Loucy (cell line): ENCODE measurements around the gene CELF4.

Source experiments
- H2AFZ ChIP-seq: fragments of 200-600 bp; sonication (generic); 2 replicates; pipeline ENCODE4 v1.6.0; 2016; ENCODE audit warnings: antibody characterized with exemption, mild to moderate bottlenecking, low read length, moderate library complexity
- H3F3A ChIP-seq: fragments of 200-600 bp; 2 replicates; pipeline ENCODE4 v1.6.0; 2016; ENCODE audit warnings: antibody characterized with exemption, low read depth, mild to moderate bottlenecking
- H3K27me3 ChIP-seq: fragments of 200-600 bp; sonication (generic); 2 replicates; pipeline ENCODE4 v1.6.1; 2014; ENCODE audit warnings: low read length, mild to moderate bottlenecking; ENCODE audit not compliant: insufficient read depth, poor library complexity, severe bottlenecking
- H3K36me3 ChIP-seq: fragments of 200-600 bp; sonication (generic); 2 replicates; pipeline ENCODE4 v1.6.1; 2016; ENCODE audit warnings: low read length; ENCODE audit not compliant: insufficient read depth
- H3K4me1 ChIP-seq: fragments of 200-600 bp; sonication (generic); 2 replicates; pipeline ENCODE4 v1.5.1; 2014; ENCODE audit warnings: low read length, mild to moderate bottlenecking; ENCODE audit not compliant: insufficient read depth, poor library complexity, severe bottlenecking
- H3K4me2 ChIP-seq: fragments of 200-600 bp; sonication (generic); 2 replicates; pipeline ENCODE4 v1.6.0; 2014; ENCODE audit warnings: antibody characterized with exemption, low read length, low read depth, mild to moderate bottlenecking; ENCODE audit not compliant: poor library complexity, severe bottlenecking
- H3K4me3 ChIP-seq: fragments of 200-600 bp; sonication (generic); 2 replicates; pipeline ENCODE4 v1.5.1; 2014; ENCODE audit warnings: low read length, mild to moderate bottlenecking, mixed read lengths; ENCODE audit not compliant: poor library complexity, severe bottlenecking
- H3K79me2 ChIP-seq: fragments of 200-600 bp; sonication (generic); 2 replicates; pipeline ENCODE4 v1.6.1; 2014; ENCODE audit warnings: low read length; ENCODE audit not compliant: insufficient read depth
- H3K9ac ChIP-seq: fragments of 200-600 bp; sonication (generic); 2 replicates; pipeline ENCODE4 v1.6.0; 2014; ENCODE audit warnings: mild to moderate bottlenecking, low read depth, low read length, moderate library complexity; ENCODE audit not compliant: poor library complexity, severe bottlenecking
- H3K9me2 ChIP-seq: fragments of 200-600 bp; sonication (generic); replicated peaks from 2 replicates; pipeline ENCODE4 v1.6.1; 2016; ENCODE audit warnings: low read depth, low read length, mixed read lengths
- H3K9me3 ChIP-seq: fragments of 200-600 bp; sonication (generic); 2 replicates; pipeline ENCODE4 v1.6.1; 2014; ENCODE audit warnings: mild to moderate bottlenecking, antibody characterized with exemption, low read length, low read depth; ENCODE audit not compliant: insufficient read depth
- H4K20me1 ChIP-seq: fragments of 200-600 bp; sonication (generic); 2 replicates; pipeline ENCODE4 v1.6.0; 2014; ENCODE audit warnings: antibody characterized with exemption, low read length, mild to moderate bottlenecking; ENCODE audit not compliant: insufficient read depth, poor library complexity, severe bottlenecking
- CTCF ChIP-seq: fragments of 200-600 bp; sonication (generic); conservative IDR thresholded peaks from 2 replicates; pipeline ENCODE4 v1.5.1; 2014; ENCODE audit warnings: mild to moderate bottlenecking, antibody characterized with exemption, low read length
- EZH2phosphoT487 ChIP-seq: fragments of 200-600 bp; IDR thresholded peaks from 2 replicates; pipeline ENCODE4 v1.6.1; 2018; ENCODE audit warnings: antibody characterized with exemption, mild to moderate bottlenecking, moderate library complexity, borderline replicate concordance

Gene CELF4

GRCh38 chr18:37611614-37612279 is 46.1 kb upstream of the CELF4 start:
- Histone ChIP-seq H3K9me3 (no peaks in the 10 kb centered on the region), H3K79me2 (no peaks in the 10 kb centered on the region)

GRCh38 chr18:37608876-37609275 is 43.3 kb upstream of the CELF4 start:
- Histone ChIP-seq H3K9me3 (no peaks in the 10 kb centered on the region), H4K20me1 (no peaks in the 10 kb centered on the region), H3K4me2 (no peak overlapping the region), H3K36me3 (no peaks in the 10 kb centered on the region), H3K4me1 (no peaks in the 10 kb centered on the region), H3K4me3 (no peak overlapping the region), H3K27me3 (no peaks in the 10 kb centered on the region), H3K9ac (no peak overlapping the region), H2AFZ (no peak overlapping the region), H3K79me2 (no peaks in the 10 kb centered on the region), H3K9me2 (no peaks in the 10 kb centered on the region), H3F3A (no peaks in the 10 kb centered on the region)
- TF ChIP-seq CTCF: no peak
- no peak for TF ChIP-seq EZH2phosphoT487

More at GRCh38 chr18:37611614-37612279, 46.1 kb upstream of the CELF4 start:
- Histone ChIP-seq H3K4me2 (no peak overlapping the region), H3K36me3 (no peaks in the 10 kb centered on the region), H3K27me3 (no peaks in the 10 kb centered on the region), H3K4me1 (no peaks in the 10 kb centered on the region), H3F3A (no peaks in the 10 kb centered on the region), H2AFZ (no peak overlapping the region), H3K4me3 (no peak overlapping the region), H3K9me2 (no peaks in the 10 kb centered on the region), H3K9ac (no peak overlapping the region), H4K20me1 (no peaks in the 10 kb centered on the region)
- no peak for TF ChIP-seq EZH2phosphoT487
- no peak for TF ChIP-seq CTCF

GRCh38 chr18:37607281-37607680 is 41.7 kb upstream of the CELF4 start:
- no peaks in the 10 kb centered on the region for H3K4me1 ChIP-seq
- no peaks in the 10 kb centered on the region for H3F3A ChIP-seq
- H3K4me2 ChIP-seq: no peak overlapping the region
- no peaks in the 10 kb centered on the region for H3K9me3 ChIP-seq
- no peak overlapping the region for H3K4me3 ChIP-seq
- H2AFZ ChIP-seq: no peak overlapping the region
- H3K27me3 ChIP-seq: no peaks in the 10 kb centered on the region
- H4K20me1 ChIP-seq: no peaks in the 10 kb centered on the region
- no peaks in the 10 kb centered on the region for H3K79me2 ChIP-seq
- H3K9me2 ChIP-seq: no peaks in the 10 kb centered on the region
- no peak for TF ChIP-seq EZH2phosphoT487
- TF ChIP-seq CTCF: no peak
- no peak overlapping the region for H3K9ac ChIP-seq
- no peaks in the 10 kb centered on the region for H3K36me3 ChIP-seq
